IPS-15b (cell line): ENCODE results near the gene LMOD3.

Source experiments
- H3K27me3 ChIP-seq: one replicate; pipeline ENCODE4 v1.6.1; 2013; ENCODE audit warnings: low read length; ENCODE audit not compliant: control insufficient read depth, insufficient read depth
- H3K36me3 ChIP-seq: one replicate; pipeline ENCODE4 v1.6.1; 2013; ENCODE audit warnings: low read length; ENCODE audit not compliant: control insufficient read depth, insufficient read depth
- H3K4me1 ChIP-seq: one replicate; pipeline ENCODE4 v1.6.1; 2013; ENCODE audit warnings: mild to moderate bottlenecking, low read length; ENCODE audit not compliant: control insufficient read depth, insufficient read depth
- H3K4me3 ChIP-seq: one replicate; pipeline ENCODE4 v1.5.1; 2013; ENCODE audit warnings: low read depth, low read length
- H3K9ac ChIP-seq: one replicate; pipeline ENCODE4 v1.6.1; 2013; ENCODE audit warnings: low read depth, mild to moderate bottlenecking, low read length
- H3K9me3 ChIP-seq: one replicate; pipeline ENCODE4 v1.6.1; 2013; ENCODE audit warnings: mild to moderate bottlenecking, low read length; ENCODE audit not compliant: control insufficient read depth, insufficient read depth

LMOD3 gene

DNA sequence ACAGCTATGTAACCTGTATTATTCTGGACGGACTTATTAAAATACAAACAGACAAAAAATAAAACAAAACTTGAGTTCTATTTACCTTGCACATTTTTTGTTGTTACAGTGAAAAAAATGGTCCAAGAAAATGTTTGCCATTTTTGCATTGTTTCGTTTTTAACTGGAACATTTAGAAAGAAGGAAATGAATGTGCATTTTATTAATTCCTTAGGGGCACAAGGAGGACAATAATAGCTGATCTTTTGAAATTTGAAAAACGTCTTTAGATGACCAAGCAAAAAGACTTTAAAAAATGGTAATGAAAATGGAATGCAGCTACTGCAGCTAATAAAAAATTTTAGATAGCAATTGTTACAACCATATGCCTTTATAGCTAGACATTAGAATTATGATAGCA, 17.1 kb downstream of the LMOD3 start:
- Histone ChIP-seq H3K27me3 (no peaks in the 10 kb centered on the region), H3K4me3 (no peak overlapping the region), H3K9ac (no peak overlapping the region), H3K4me1 (no peaks in the 10 kb centered on the region), H3K36me3 (no peaks in the 10 kb centered on the region), H3K9me3 (no peaks in the 10 kb centered on the region)

DNA sequence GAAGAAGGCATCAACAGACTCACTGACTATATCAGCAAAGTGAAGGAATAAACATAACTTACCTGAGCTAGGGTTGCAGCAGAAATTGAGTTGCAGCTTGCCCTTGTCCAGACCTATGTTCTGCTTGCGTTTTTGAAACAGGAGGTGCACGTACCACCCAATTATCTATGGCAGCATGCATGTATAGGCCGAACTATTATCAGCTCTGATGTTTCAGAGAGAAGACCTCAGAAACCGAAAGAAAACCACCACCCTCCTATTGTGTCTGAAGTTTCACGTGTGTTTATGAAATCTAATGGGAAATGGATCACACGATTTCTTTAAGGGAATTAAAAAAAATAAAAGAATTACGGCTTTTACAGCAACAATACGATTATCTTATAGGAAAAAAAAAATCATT, 17.8 kb downstream of the LMOD3 start:
- H3K4me1 ChIP-seq: no peaks in the 10 kb centered on the region
- H3K9ac ChIP-seq: no peak overlapping the region
- no peaks in the 10 kb centered on the region for H3K36me3 ChIP-seq
- no peaks in the 10 kb centered on the region for H3K27me3 ChIP-seq
- H3K9me3 ChIP-seq: no peaks in the 10 kb centered on the region
- H3K4me3 ChIP-seq: no peak overlapping the region

DNA sequence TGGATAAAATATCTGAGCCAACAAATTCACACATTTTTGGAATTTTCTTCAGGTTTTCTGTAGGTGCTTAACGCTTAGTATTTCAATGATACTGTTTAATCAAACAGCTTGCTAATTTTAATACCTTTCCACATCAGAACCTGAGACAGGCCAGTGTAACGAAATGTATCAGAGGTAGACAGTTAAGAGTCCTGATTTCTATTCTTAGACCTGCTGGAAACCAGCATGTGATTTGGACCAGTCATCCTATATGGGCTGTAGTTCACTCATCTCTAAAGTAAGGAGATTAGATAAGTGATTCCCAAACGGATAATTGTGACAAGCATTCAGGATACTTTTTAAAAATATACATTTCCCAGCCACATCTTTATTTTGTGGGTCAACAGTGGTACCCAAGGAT, 19.3 kb downstream of the LMOD3 start:
- no peaks in the 10 kb centered on the region for H3K36me3 ChIP-seq
- no peaks in the 10 kb centered on the region for H3K9me3 ChIP-seq
- no peaks in the 10 kb centered on the region for H3K4me1 ChIP-seq
- no peak overlapping the region for H3K9ac ChIP-seq
- no peaks in the 10 kb centered on the region for H3K27me3 ChIP-seq
- no peak overlapping the region for H3K4me3 ChIP-seq

DNA sequence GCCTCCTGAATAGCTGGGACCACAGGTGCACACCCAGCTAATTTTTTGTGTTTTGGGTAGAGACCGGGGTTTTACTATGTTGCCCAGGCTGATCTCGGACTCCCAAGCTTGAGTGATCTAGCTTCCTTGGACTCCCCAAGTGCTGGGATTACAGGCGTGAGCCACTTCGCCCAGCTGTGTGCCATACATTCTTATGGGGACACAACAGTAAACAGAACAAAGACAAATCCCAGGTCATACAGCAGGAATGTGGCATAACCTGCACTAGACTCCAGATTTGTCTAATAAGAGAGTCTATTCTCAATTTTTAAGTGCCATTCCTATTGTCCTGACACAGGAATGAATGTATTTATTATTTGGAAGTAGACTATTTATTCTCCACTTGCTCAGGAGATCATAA, 20.0 kb downstream of the LMOD3 start:
- Histone ChIP-seq H3K9ac (no peak overlapping the region), H3K9me3 (no peaks in the 10 kb centered on the region), H3K36me3 (no peaks in the 10 kb centered on the region), H3K4me1 (no peaks in the 10 kb centered on the region), H3K4me3 (no peak overlapping the region), H3K27me3 (no peaks in the 10 kb centered on the region)

DNA sequence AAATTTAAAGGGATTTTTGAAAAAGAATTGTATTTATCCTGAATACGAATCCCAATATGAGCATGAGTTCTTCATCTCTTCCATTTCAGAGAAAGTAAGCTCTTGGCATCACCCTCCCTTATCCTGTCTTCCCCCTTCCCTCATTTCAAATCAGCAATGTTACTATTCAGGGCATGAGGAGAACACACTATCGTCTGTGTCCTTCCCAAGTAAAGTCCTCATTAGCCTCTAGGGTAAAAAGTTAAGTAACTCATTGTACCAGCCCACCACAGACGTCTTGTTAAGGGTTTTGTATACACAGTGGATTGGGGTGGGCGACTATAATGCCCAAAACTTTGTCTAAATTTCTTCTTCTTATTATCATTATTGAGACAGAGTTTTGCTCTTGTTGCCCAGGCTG, 22.8 kb downstream of the LMOD3 start:
- no peaks in the 10 kb centered on the region for H3K4me1 ChIP-seq
- H3K9ac ChIP-seq: no peak overlapping the region
- no peaks in the 10 kb centered on the region for H3K36me3 ChIP-seq
- H3K27me3 ChIP-seq: no peaks in the 10 kb centered on the region
- H3K4me3 ChIP-seq: no peak overlapping the region
- no peaks in the 10 kb centered on the region for H3K9me3 ChIP-seq

DNA sequence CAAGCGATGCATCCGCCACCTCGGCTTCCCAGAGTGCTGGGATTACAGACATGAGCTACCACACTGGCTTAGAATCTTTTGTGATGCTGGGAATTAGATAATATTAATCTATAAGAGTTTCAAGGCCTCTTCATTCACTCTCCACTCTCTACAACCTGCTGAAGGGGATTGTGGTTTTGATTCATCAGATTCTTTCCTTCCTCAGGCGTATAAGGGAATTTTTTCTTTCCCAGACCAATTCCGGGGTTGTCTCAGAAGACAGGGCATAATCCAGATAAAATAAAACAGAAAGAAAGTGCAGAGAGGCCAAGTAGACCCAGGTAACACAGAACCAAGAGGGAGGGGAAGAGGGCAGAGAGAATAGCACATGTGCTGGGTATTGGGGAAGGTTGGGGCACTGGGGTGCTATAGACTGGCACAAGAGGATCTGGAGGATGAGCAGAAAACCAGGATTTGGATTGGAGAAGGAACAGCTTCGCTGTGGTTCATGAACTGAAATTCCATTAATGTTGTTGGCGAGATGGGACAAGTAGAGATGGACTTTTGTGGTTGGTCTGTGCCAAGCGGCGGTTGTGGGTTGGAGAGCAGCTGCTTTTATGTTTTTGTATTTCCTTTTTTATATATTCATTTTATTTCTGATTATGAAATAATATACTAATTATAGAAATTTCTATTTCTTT, 24.8 kb downstream of the LMOD3 start:
- H3K27me3 ChIP-seq: no peaks in the 10 kb centered on the region
- no peaks in the 10 kb centered on the region for H3K4me1 ChIP-seq
- no peaks in the 10 kb centered on the region for H3K9me3 ChIP-seq
- no peak overlapping the region for H3K4me3 ChIP-seq
- no peak overlapping the region for H3K9ac ChIP-seq
- no peaks in the 10 kb centered on the region for H3K36me3 ChIP-seq

DNA sequence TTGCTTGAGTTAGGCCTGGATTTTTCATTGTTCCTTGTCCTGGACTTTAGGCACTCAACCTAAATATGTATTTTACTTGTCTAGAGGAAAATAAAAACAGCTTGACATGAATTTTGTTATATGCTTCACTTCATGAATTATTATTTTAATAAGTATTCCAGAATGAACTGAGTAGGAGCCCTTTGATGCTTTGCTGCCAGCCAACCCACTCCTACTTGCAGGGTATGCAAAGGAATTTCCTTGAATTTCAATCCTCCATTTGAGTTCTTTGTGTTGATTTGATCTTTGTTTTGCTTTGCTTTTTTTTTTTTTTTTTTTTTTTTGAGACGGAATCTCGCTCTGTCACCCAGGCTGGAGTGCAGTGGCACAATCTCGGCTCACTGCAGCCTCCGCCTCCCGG, 26.1 kb downstream of the LMOD3 start:
- no peaks in the 10 kb centered on the region for H3K9me3 ChIP-seq
- H3K4me1 ChIP-seq: peaks cover 3% of the 10 kb centered on the region
- no peak overlapping the region for H3K4me3 ChIP-seq
- H3K36me3 ChIP-seq: no peaks in the 10 kb centered on the region
- no peaks in the 10 kb centered on the region for H3K27me3 ChIP-seq
- H3K9ac ChIP-seq: no peak overlapping the region

DNA sequence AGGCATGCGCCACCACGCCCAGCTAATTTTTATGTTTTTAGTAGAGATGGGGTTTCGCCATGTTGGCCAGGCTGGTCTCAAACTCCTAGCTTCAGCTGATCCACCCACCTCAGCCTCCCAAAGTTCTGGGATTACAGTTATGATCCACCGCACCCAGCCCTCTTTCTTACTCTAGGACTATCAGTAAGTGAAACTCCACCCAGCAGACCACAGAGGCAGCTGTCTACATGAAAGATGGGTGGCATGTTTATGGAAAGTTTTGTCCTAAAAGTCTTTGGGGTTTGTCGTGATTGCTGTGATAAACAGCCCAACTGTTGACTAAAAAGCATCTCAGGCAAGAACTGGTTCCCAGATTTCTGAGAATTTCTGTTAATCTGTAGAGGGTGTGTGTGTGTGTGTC, 26.8 kb downstream of the LMOD3 start:
- Histone ChIP-seq H3K9me3 (no peaks in the 10 kb centered on the region), H3K9ac (no peak overlapping the region), H3K27me3 (no peaks in the 10 kb centered on the region), H3K4me1 (peaks cover 3% of the 10 kb centered on the region), H3K4me3 (no peak overlapping the region), H3K36me3 (no peaks in the 10 kb centered on the region)

DNA sequence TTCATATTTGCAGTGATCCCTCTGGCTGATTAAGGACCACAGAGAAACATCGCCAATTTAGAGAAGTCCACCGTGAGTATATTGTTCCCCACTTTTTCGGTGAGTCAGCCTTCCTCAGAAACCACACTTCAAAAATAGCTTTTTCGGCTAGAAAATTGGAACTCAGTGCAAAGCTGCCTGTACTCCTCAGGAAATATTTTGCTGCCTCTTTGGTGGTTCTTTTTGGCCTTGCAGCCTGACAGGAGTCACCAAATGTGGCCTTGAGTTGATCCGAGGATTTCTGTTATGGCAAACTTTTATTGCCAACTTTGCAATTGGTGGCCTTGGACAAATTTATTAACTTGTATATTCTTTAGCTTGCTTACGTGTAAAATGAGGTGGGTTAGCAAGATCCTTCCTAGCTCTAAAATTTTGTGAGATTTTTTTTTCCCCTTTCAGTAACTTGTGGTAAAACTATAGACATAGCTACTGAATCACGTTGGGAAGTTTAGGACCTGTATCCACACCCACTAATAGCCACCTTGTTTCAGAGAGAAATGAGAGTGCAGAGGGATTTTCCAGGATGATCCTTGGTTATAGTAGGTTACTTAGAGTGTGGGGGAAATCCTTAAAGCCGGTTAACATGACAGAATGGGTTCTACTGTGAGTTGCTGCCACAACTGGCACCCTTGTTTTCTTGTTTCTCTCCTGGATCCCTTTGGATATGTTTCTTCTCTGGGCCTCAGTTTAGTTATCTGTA, 27.8 kb downstream of the LMOD3 start:
- no peak overlapping the region for H3K4me3 ChIP-seq
- H3K36me3 ChIP-seq: no peaks in the 10 kb centered on the region
- no peaks in the 10 kb centered on the region for H3K9me3 ChIP-seq
- peaks cover 5% of the 10 kb centered on the region for H3K4me1 ChIP-seq
- no peak overlapping the region for H3K9ac ChIP-seq
- H3K27me3 ChIP-seq: no peaks in the 10 kb centered on the region

DNA sequence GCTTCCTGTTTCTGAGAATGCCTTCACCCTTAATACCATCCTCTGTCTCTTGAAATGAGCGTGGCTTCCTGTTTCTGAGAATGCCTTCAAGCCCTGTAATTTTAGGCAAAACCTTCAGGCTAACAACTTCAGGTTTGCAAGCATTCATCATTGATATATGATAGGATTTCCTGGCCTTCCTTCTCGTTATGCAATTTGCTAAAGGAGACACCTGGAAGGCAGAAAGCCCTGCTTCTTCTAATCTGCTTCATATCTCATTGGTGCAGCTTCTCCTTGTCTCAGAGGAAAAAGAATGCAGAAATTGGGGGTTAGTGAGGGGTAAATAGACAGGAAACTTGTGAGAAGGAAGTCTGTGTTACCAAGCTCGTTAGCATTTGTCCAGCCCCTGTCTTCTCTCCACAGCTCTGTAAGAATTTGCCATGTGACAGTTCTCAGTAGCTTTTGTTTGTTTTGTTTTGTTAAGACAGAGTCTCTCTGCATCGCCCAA, 30.3 kb downstream of the LMOD3 start:
- Histone ChIP-seq H3K4me3 (no peak overlapping the region), H3K4me1 (peaks cover 6% of the 10 kb centered on the region), H3K9me3 (no peaks in the 10 kb centered on the region), H3K9ac (no peak overlapping the region), H3K36me3 (no peaks in the 10 kb centered on the region), H3K27me3 (no peaks in the 10 kb centered on the region)

DNA sequence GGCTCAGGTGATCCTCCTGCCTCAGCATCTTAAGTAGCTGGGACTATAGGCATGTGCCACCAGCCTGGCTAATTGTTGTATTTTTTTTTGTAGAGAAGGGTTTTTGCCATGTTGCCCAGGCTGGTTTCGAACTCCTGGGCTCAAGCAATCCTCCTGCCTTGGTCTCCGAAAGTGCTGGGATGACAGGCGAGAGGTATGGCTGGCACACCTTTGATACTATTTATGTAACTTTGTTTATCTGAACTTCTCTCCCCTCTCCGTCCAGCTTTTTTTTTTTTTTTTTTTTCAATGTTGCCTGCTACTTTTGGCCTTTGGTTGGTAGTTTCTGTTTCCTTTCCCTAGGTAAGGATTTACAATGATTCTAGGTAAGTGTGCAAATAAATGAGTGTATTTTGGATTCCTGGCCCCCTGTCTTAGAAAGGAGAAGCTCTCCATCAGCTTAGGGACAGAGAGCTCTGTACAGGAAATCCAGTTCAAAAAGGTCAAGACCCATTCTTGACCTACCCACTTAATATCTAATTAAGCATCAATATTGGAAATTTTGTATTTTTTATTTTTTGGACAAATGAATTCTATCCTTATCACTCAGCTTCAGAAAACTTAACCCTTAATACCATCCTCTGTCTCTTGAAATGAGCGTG, 30.9 kb downstream of the LMOD3 start:
- no peaks in the 10 kb centered on the region for H3K27me3 ChIP-seq
- H3K9ac ChIP-seq: no peak overlapping the region
- no peaks in the 10 kb centered on the region for H3K9me3 ChIP-seq
- no peak overlapping the region for H3K4me3 ChIP-seq
- H3K36me3 ChIP-seq: no peaks in the 10 kb centered on the region
- H3K4me1 ChIP-seq: peaks cover 6% of the 10 kb centered on the region

DNA sequence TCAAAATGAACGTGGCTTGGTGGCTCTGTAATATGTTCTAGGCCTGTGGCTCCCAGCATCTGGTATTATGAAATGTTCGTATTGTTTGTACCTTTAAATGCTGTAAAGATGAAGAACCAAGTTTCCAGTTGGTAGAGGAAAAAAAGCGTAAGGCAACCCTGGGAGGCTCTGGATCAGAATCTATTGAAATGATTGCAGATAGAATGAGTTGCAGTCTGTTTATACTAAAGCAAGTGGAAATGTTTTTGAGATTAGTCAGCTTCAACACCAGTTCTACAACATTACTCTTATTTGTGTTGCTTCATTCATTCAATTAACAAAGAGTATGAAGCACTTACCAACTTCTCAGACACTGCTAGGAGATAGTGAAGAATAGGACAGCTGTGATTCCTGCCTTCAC, 32.4 kb downstream of the LMOD3 start:
- Histone ChIP-seq H3K27me3 (no peaks in the 10 kb centered on the region), H3K4me1 (peaks cover 14% of the 10 kb centered on the region), H3K4me3 (no peak overlapping the region), H3K9ac (no peak overlapping the region), H3K9me3 (no peaks in the 10 kb centered on the region), H3K36me3 (no peaks in the 10 kb centered on the region)
